ENCODE results near the gene LYRM2. TPM values are rescaled to one million over a fixed set of nuclear protein-coding genes. Genes with fewer than 3 reads are reported as not detected.

LYRM2 gene
- total and polyA plus RNA-seq, 2 of the 8 experiments (the other 6 are each of a cell fraction or from before 2014, with no cell fraction given), result 7.3 to 25.7 TPM

- no peak overlapping the region for H3K27ac ChIP-seq (ENCODE audit: low read depth, low read length)
- no peak overlapping the region for H2BK120ac ChIP-seq (replicated peaks; ENCODE audit: low read depth, low read length)
- H2BK20ac ChIP-seq (ENCODE audit: low read length), result no peak overlapping the region
- 100% methylated on average over 2 of the region's 2 CpGs; no CpG with 5 or more reads in 1 of the 2 experiments for WGBS, 2 experiments (ENCODE audit: extremely low coverage in 1 of 2, insufficient coverage in 1 of 2, insufficient read length in 1 of 2, insufficient replicate concordance in 2 of 2, low coverage in 1 of 2, low lambda C conversion rate in 2 of 2, missing lambda C conversion rate in 1 of 2)
- no peaks in the 10 kb centered on the region for H3K23me2 ChIP-seq (ENCODE audit: low read depth, low read length)
- H2AFZ ChIP-seq (ENCODE audit: low read length), result no peak overlapping the region
- no peak overlapping the region for H3K4me3 ChIP-seq (ENCODE audit: extremely low read depth in 1 of 4, insufficient read depth in 2 of 4, low read depth in 3 of 4, low read length in 4 of 4)
- H3K36me3 ChIP-seq (ENCODE audit: control insufficient read depth in 2 of 4, insufficient read depth in 4 of 4, low read length in 3 of 4), result no peaks in the 10 kb centered on the region
- no peak overlapping the region for H2BK12ac ChIP-seq (ENCODE audit: low read depth, low read length)
- H3K4me1 ChIP-seq (replicated peaks in 1 of 4; ENCODE audit: control insufficient read depth in 3 of 4, insufficient read depth in 4 of 4, low read length in 3 of 4), result peaks cover 0 to 5% (median 3%) of the 10 kb centered on the region in 4 experiments; a peak in 3 of 7 replicates
- no peak overlapping the region for H2BK15ac ChIP-seq (ENCODE audit: low read length)
- no peak overlapping the region for H2BK5ac ChIP-seq (ENCODE audit: low read depth, low read length)
- no peak overlapping the region for H3K4me2 ChIP-seq (ENCODE audit: insufficient read depth in 1 of 2, low read depth in 2 of 2, low read length in 2 of 2)
- no peak overlapping the region for H3K23ac ChIP-seq (ENCODE audit: insufficient read length)
- H3K56ac ChIP-seq (replicated peaks; ENCODE audit: insufficient read length, low read depth, low read length), result no peak overlapping the region
- no peak overlapping the region for H4K91ac ChIP-seq (replicated peaks; ENCODE audit: insufficient read length, low read length)
- no peaks in the 10 kb centered on the region for H3K79me1 ChIP-seq (ENCODE audit: low read depth, low read length)
- H2AK5ac ChIP-seq (ENCODE audit: low read depth, low read length), result no peak overlapping the region
- ChIA-PET POLR2A (ENCODE audit: partially characterized antibody) (no interaction called here), CTCF (ENCODE audit: partially characterized antibody) (interaction anchor here (0.6 kb wide), 1 partner anchor 107 kb away, joined by 3 read pairs; no protein-coding TSS in a partner anchor)
- H4K5ac ChIP-seq (ENCODE audit: insufficient read length, low read depth, low read length), result no peak overlapping the region
- no peak overlapping the region for H3K14ac ChIP-seq (ENCODE audit: insufficient read length)
- no peaks in the 10 kb centered on the region for H3K9me3 ChIP-seq (ENCODE audit: insufficient read depth in 2 of 2, low read depth in 1 of 2, low read length in 1 of 2)
- H3K9ac ChIP-seq (replicated peaks in 1 of 4; ENCODE audit: extremely low read depth in 1 of 4, low read depth in 3 of 4, low read length in 3 of 4), result no peak overlapping the region
- H3K18ac ChIP-seq (ENCODE audit: extremely low read depth, low read length), result no peak overlapping the region
- H3K4ac ChIP-seq (replicated peaks; ENCODE audit: insufficient read length, low read depth, low read length), result no peak overlapping the region
- no peak for DNase-seq (ENCODE audit: low read depth in 1 of 2, low spot score in 2 of 2)
- no peaks in the 10 kb centered on the region for H3K79me2 ChIP-seq (ENCODE audit: control insufficient read depth in 1 of 2, insufficient read depth in 2 of 2, low read length in 2 of 2)
- H4K8ac ChIP-seq (ENCODE audit: extremely low read depth, insufficient read depth, low read length), result no peak overlapping the region
- FAIRE-seq, result no peak
- H4K20me1 ChIP-seq (replicated peaks in 1 of 2; ENCODE audit: control insufficient read depth in 1 of 2, insufficient read depth in 2 of 2, low read length in 2 of 2), result no peaks in the 10 kb centered on the region
- H3K27me3 ChIP-seq (replicated peaks in 1 of 4; ENCODE audit: control insufficient read depth in 3 of 4, extremely low read depth in 1 of 4, insufficient read depth in 3 of 4, low read length in 3 of 4), result no peaks in the 10 kb centered on the region
- TF ChIP-seq JUND (IDR thresholded peaks at IDR 0.05; ENCODE audit: low read length), result no peak
- TF ChIP-seq SUZ12 (IDR thresholded peaks at IDR 0.05; ENCODE audit: low read length), result no peak
- TF ChIP-seq CTBP2 (IDR thresholded peaks at IDR 0.05; ENCODE audit: borderline replicate concordance, insufficient read depth, insufficient read length, low read length), result no peak
- no peak for TF ChIP-seq FOSL1 (IDR thresholded peaks at IDR 0.05; ENCODE audit: insufficient read depth, low read depth, low read length)
- no peak for TF ChIP-seq JUN (IDR thresholded peaks at IDR 0.05; ENCODE audit: low read depth, low read length)
- TF ChIP-seq ATF3 (IDR thresholded peaks at IDR 0.05; ENCODE audit: insufficient read depth, low read depth, low read length), result no peak
- no peak for TF ChIP-seq ZNF274 (IDR thresholded peaks at IDR 0.05; ENCODE audit: borderline replicate concordance, extremely low read depth, low read length)
- no peak for TF ChIP-seq PHF8 (conservative IDR thresholded peaks at IDR 0.05; ENCODE audit: low read depth, low read length)
- TF ChIP-seq EGR1 (IDR thresholded peaks at IDR 0.05; ENCODE audit: borderline replicate concordance, low read depth, low read length), result no peak
- no peak for TF ChIP-seq SP2 (IDR thresholded peaks at IDR 0.05; ENCODE audit: low read length)
- TF ChIP-seq MAFK (IDR thresholded peaks at IDR 0.05; ENCODE audit: low read depth, low read length), result no peak
- no peak for TF ChIP-seq RXRA (IDR thresholded peaks at IDR 0.05; ENCODE audit: insufficient read depth, low read depth, low read length)
- TF ChIP-seq NRF1 (IDR thresholded peaks at IDR 0.05; ENCODE audit: low read depth, low read length), result no peak
- no peak for TF ChIP-seq HDAC2 (IDR thresholded peaks at IDR 0.05; ENCODE audit: borderline replicate concordance in 1 of 2, low read depth in 2 of 2, low read length in 2 of 2)
These were observed 98.8 kb downstream of the LYRM2 start for GRCh38 chr6:89539779-89540178.
